PFSK-1 (cell line): ENCODE results near the gene GPR52.

ENCODE experiments used
- FOXP2 ChIP-seq: optimal IDR thresholded peaks from 2 replicates; pipeline ENCODE3; 2011; ENCODE audit warnings: borderline replicate concordance, control low read depth, inconsistent platforms; ENCODE audit not compliant: insufficient read depth; ENCODE audit errors: extremely low read length, extremely low read depth
- POLR2AphosphoS5 ChIP-seq: IDR thresholded peaks from 2 replicates; pipeline ENCODE4 v1.6.1; 2012; ENCODE audit warnings: low read depth, mild to moderate bottlenecking, control low read depth, low read length, moderate library complexity
- REST ChIP-seq, 2 experiments: IDR thresholded peaks; 2 replicates each; pipeline versions ENCODE4 v1.6.1 to v1.8.0; 2011 to 2012; ENCODE audit warnings: low read depth in 2 of 2, low read length in 2 of 2, control low read depth in 1 of 2, inconsistent platforms in 1 of 2, mild to moderate bottlenecking in 1 of 2, moderate library complexity in 1 of 2; ENCODE audit not compliant: insufficient read depth in 1 of 2
- SIN3A ChIP-seq: IDR thresholded peaks from 2 replicates; pipeline ENCODE4 v1.6.1; 2012; ENCODE audit warnings: mild to moderate bottlenecking, low read length, moderate library complexity, borderline replicate concordance; ENCODE audit not compliant: insufficient read depth
- TAF1 ChIP-seq: IDR thresholded peaks from 2 replicates; pipeline ENCODE4 v1.6.1; 2012; ENCODE audit warnings: low read length, control low read depth, borderline replicate concordance; ENCODE audit not compliant: insufficient read depth

GPR52 gene

GRCh38 chr1:174491606-174492005, 43.8 kb downstream of the GPR52 start:
- TF ChIP-seq TAF1 = no peak
- TF ChIP-seq POLR2AphosphoS5 = no peak
- TF ChIP-seq SIN3A = no peak

- TF ChIP-seq SIN3A (no peak), POLR2AphosphoS5 (no peak), TAF1 (no peak), FOXP2 (no peak), REST (IDR thresholded peaks at IDR 0.05; ENCODE audit: insufficient read depth in 1 of 2, low read depth in 2 of 2, low read length in 2 of 2) (no peak)
Measured at GRCh38 chr1:174497478-174497877, 49.7 kb downstream of the GPR52 start.
